Measurements from ENCODE around the gene STUM.

Gene STUM

GRCh38 chr1:226642421-226642820 is 93.9 kb downstream of the STUM start:
- DNase-seq = no peak

GRCh38 chr1:226643177-226643576 is 94.6 kb downstream of the STUM start:
- DNase-seq = no peak

- no peak for DNase-seq
Observed at GRCh38 chr1:226643611-226644540, 95.3 kb downstream of the STUM start.

GRCh38 chr1:226644541-226645176 is 96.1 kb downstream of the STUM start:
- no peak for DNase-seq

GRCh38 chr1:226645279-226645976 is 96.9 kb downstream of the STUM start:
- no peak for DNase-seq

DNA sequence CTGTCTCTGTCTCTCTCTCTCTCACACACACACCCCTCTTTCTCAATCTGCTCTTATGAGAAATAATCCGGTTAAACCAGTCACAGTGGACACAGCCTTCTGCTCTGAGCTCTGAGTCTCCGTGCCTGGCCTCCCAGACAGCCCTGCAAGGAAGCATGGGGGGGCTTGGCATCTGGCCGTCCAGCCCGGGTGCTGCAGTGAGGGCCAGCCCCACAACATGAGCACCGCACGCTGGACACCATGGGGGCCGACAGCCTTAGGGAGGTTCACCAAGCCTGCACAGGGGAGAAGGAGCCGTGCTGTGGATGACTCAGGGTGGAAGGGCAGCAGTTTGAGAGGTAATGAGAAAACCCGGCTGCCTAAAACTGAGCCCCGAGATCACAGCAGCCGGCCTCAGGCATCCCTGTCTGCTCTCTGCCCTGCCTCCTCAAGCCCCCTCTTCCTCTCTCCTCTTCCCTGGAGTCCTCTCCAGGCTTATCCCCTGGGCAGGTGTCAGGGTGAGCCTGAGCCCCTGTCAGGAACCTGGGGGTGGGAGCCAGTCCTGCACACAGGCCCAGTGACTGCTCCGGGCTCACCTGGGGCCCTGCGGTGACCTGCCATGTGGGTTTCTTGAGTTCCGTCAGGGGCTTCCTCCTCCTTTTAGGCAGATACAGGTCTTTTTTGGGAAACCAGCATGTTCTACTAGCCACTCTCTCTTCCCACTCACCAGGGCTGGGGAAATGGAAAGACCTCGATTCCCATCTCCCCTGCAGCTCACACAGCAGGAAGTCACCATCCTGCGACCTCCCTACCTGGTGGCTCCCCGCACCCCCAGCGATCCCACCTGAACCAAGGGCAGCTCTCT is 97.7 kb downstream of the STUM start:
- no peak for DNase-seq

DNA sequence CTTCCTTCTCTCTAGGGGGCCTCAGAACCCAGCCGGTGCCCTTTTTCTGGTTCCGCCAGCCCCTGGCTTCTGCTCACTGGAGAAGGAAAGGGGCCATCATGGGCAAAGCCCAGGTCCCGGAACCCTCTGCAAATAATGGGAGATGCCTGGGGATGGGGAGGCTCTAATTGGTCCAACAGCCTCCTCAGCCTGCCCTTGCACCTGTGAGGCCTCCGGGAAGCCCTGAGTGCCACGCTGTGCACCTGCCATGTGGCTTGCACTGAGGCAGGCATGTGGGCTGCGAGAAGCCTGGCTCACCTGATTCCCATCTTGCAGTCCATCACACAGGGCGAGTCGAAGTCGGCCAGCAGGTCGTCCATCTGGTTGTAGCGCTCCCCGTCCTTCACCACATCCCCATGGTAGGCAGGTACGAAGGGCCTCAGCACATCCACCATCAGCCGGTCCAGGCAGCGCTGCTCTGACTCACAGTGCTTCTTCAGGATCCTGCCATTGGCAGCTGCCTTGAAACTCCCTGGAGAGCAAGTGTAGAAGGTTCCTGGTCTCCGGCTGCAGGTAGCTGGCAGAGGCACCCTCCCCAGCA is 98.4 kb downstream of the STUM start:
- no peak for DNase-seq

DNA sequence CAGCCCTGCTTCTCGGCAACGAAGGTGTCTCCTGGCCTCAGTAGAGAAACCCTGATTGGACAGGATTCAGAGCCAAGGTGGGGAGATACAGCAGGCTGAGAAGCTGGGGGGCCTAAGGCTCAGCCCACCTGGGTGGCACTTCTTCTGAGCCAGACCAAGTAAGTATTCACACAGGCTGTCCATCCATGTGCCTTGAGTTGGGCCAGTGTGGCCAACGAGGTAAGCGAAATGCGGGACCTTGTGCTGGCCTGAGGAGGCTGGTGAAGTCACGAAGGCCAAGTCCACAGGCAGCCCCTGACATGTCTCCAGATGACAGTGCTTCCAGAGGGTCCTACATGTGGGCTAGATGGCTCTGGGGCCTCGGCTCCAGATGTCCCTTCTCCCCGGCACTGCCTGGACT is 99.2 kb downstream of the STUM start:
- DNase-seq = no peak

- no peak for DNase-seq
Observed at GRCh38 chr1:226648421-226648820, 99.9 kb downstream of the STUM start.

DNA sequence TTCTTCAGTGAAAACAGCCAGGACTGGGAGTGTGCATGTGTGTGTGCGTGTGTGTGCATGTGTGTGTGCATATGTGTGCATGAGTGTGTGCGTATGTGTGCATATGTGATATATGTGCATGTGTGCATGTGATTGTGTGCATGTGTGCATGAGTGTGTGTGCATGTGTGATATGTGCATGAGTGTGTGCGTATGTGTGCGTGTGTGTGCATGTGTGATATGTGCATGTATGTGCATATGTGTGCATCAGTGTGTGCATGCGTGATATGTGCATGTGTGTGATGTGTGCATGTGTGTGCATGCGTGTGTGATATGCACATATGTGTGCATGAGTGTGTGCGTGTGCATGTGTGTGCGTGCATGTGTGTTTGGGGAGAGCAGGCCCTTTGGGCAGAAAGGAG is 100.7 kb downstream of the STUM start:
- DNase-seq = no peak

DNA sequence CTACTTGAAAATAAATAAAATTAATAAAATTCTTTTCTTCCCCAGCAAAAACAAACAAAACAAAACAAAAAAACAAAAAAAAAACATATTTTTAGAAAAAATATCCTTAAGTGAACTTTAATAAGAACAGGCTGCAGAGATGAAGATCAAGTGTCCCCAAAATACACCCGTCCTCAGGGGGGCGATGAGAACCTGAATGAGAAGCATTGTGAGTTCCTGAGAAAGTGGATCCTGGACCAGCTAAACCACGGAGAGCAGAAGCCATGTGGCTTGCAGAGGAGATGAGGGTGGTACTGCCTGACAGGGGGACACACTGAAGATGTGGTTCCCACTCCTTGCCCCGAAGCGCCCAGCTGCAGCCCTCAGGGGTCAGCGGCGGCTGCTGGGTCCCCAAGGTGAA is 101.2 kb downstream of the STUM start:
- no peak for DNase-seq

DNA sequence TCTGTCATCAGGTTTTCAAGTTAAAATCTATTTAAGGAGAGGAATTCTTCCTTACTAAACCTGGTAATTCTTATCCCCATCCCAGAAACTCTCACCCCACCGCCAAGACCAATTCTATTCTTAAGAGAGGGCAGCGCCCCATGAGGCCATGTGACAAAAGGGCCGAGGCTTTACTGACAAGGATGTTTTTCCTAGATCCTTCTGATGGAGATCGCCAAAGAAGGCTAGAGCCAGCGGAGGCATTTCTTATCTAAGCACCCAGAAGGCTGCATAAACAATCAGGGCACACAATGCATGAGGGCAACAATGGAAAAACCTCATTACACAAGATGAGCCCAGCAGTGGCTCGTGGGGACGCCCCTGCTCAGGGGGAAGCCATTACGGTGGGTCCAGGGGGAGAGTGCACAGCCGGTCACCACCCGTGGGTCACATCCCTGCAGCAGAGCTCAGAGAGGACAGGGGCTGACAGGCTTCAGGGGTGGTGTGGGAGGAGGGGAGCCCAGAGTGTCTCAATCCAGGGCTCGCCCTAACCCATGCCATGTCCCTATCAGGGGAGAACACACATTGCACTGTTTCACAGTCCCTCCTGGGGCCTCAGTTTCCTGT is 101.8 kb downstream of the STUM start:
- DNase-seq = no peak

GRCh38 chr1:226651041-226651731 is 102.6 kb downstream of the STUM start:
- DNase-seq = no peak

GRCh38 chr1:226651732-226652105 is 103.2 kb downstream of the STUM start:
- no peak for DNase-seq

DNA sequence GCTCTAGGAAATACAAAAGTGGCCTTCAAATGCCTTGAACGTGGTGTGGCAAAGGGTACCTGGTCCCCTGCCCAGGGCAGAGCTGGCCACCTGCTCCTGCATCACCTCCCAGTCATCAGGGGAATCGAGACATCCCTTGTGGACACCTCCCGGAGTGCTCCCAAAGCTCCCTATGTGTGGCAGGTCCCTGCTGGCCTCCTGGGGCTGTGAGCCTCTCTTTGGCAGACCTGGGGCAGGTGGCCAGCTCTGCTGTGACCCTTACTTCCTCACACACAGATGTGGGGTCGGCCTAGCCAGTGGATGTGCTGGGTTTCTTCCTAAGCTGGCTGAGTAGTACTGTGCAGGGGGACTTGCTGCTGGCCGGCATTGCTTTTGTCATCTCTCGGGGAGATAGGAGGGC is 104.0 kb downstream of the STUM start:
- no peak for DNase-seq

DNA sequence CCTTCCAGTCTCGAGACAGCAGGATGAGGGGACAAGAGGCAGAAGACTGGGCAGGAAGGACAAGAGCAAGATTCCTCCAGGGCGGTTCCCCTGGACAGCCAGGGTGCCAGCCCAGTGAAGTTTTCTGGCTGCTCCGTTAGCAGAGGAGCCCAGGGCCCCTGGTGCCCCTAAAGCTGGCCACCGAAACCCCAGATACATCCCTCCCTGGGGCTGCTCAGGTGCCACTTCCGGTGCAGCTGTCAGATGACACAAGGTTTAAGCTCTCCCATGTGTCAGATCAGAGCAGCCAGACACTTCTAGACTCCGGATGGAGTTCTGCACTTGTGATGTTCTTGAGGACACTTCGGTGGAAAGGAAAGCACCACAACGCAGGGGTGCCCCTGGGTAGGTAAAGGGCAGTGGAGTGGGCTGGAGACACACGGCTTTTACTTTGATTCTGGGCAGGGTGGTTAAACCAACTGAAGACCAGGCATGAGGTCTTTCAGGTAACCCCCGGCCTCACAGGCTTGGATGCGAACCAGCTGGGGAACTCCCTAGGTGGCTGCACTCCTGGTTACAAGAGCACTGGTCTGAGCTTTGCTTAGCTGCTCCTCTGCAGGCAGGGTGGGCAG is 104.9 kb downstream of the STUM start:
- DNase-seq = no peak

DNA sequence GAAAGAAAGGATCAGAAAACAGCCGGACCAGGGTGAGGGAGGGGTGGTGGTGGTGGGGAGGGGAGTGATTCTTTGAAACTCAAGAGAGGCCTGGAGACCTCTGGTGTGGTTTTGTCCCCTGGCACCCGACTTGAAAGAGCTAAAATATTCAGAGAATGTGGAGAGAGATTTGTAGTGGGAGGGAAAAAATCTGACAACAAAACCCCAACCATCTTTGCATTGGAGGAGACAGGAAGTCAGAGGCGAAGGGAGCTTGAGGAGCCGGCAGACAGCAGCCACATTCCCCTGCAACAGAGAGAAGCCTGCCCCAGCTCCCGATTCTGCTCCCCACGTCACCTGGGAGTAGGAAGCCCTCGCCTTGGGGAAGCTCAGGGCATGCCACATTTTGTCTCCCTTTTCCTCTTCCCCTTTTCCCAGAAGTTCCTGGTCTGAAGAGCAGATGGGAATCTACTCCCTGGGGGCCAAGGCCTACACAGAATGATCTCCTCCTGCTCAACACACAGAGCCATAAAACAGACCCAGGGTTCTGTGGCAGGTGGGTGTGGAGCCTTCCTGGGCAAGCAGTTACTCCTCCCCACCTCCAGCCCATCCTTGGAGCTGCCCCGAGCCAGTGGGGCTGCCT is 105.6 kb downstream of the STUM start:
- DNase-seq = peak; percentile 69

DNA sequence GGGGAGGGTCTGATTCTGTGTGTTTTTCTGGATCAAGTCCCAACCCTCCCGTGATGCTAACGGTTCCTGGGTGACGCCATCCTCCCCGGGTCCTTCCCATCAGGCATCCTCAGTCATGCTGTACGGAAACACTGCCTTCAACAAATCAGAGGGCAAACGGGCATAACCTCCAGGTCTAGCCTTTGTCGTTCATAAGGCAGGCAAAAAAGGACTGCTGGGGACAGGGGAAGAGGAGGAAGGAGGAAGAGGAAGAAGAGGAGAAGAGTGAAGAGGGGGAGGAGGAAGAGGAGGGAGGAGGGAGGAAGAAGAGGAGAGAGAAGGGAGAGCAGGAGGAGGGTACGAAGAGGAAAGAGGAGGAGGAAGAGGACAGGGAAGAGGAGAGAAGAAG is 106.1 kb downstream of the STUM start:
- DNase-seq = no peak

DNA sequence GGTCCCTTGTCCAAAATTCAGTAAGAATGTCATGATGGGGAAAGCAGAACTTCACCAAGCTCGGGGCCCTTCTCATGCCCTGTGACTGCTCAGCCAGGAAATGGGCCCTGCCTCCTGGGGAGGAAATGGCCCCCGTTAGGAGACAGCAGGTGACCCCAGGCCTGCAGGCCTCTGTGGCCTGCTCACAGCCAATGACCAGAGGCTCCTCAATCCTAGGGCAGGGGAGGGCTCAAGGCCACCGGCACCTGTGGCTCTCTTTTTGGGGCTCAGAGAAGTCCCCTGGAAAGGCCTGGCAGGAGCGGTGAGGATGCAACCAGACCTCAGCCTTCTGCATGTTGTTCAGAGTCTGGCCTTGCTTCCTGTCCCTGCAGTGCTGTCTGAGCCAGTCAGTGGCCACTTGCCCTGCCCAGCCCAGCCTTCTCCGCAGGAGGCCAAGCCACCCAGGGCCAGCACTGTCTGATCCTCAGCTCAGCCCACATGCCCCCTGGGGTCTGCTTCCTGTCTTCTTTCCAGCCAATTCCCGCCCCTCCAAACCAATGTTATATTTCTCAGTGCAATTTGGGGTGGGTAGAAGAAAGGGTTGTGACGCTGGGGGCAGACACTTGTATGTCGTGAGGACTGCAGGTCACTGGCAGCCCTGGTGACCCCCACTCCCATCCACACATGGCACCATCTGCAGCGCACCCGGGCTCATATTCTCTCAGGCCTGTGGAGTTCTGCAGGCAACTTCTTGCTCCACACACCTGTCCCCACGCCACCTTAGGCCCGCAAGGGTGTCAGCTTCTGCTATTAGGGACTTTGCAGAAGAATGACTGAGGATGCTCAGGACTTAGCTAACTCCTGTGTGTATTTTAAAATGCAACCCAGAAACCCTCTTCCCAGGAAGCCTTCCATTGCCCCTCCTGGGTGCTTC is 106.9 kb downstream of the STUM start:
- no peak for DNase-seq
